Activated naive CD4-positive, alpha-beta T cell treated with anti-CD3 and anti-CD28 coated beads, Interleukin-2, amount 50 U/mL, for 24 hours (primary cell): ENCODE measurements around the gene PXN.
"Not testable (repeated sequence)": the region's sequence is repeated elsewhere in the genome, so short reads cannot be mapped to it uniquely, and the experiment has no call there.

Source experiments
- H3K27ac Mint-ChIP-seq: one replicate; pipeline ENCODE4 v1.8.0; 2021; ENCODE audit warnings: mild to moderate bottlenecking, mixed read lengths
- H3K27me3 Mint-ChIP-seq: one replicate; pipeline ENCODE4 v1.8.0; 2021; ENCODE audit warnings: mixed read lengths
- H3K36me3 Mint-ChIP-seq: one replicate; pipeline ENCODE4 v1.8.0; 2021; ENCODE audit warnings: mixed read lengths
- H3K4me1 Mint-ChIP-seq: one replicate; pipeline ENCODE4 v1.8.0; 2021; ENCODE audit warnings: mixed read lengths
- H3K4me3 Mint-ChIP-seq: one replicate; pipeline ENCODE4 v1.8.0; 2021; ENCODE audit warnings: mild to moderate bottlenecking, mixed read lengths
- H3K9me3 Mint-ChIP-seq: one replicate; pipeline ENCODE4 v1.8.0; 2021; ENCODE audit warnings: mixed read lengths

Gene PXN

GRCh38 chr12:120266180-120266870, 795 bp upstream of the PXN start:
- peaks cover 34% of the 10 kb centered on the region for H3K4me1 Mint-ChIP-seq
- no peaks in the 10 kb centered on the region for H3K9me3 Mint-ChIP-seq
- H3K27me3 Mint-ChIP-seq: no peaks in the 10 kb centered on the region
- peak overlapping the region; percentile 90 for H3K27ac Mint-ChIP-seq
- H3K4me3 Mint-ChIP-seq: peak overlapping the region; percentile 85
- H3K36me3 Mint-ChIP-seq: peaks cover 2% of the 10 kb centered on the region

DNA sequence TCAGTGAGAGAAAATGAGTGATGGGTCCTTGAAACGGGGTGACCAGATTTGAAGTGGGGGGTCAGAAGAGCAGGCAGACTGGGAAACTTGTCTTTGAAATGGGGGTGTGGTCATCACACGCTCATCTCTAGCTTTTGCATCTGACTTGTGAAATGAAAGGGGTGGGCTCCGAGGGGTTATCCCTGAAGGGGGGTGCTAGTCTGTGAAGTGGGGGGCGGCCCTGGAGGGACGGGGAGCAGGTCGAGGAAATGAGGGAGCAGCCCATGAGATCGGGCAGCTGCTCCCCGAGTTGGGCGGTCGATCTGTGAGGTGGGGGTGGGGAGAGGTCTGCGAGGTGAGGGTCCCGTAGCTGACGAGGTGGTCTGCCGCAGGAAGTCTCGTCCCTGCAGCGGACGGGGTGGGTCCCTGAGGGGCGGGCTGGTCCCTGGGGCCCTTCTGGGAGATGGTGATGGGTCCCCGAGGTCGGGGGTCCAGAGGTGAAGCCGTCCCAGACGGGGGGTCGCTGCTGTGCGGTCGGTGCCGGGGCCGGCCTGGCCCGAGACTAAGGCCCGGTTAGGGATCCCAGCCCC, 542 bp downstream of the PXN start:
- no peaks in the 10 kb centered on the region for H3K9me3 Mint-ChIP-seq
- peaks cover 3% of the 10 kb centered on the region for H3K36me3 Mint-ChIP-seq
- peak overlapping the region; percentile 93 for H3K27ac Mint-ChIP-seq
- peak overlapping the region; percentile 93 for H3K4me3 Mint-ChIP-seq
- no peaks in the 10 kb centered on the region for H3K27me3 Mint-ChIP-seq
- H3K4me1 Mint-ChIP-seq: peaks cover 47% of the 10 kb centered on the region

- Mint-ChIP-seq H3K36me3 (peaks cover 3% of the 10 kb centered on the region), H3K4me3 (peak overlapping the region; percentile 93), H3K27ac (peak overlapping the region; percentile 93), H3K4me1 (peaks cover 54% of the 10 kb centered on the region), H3K27me3 (no peaks in the 10 kb centered on the region), H3K9me3 (no peaks in the 10 kb centered on the region)
Observed at GRCh38 chr12:120264086-120264903, 1.2 kb downstream of the PXN start.

- Mint-ChIP-seq H3K4me1 (peaks cover 57% of the 10 kb centered on the region), H3K27ac (peak overlapping the region; percentile 78), H3K4me3 (peak overlapping the region; percentile 93), H3K36me3 (peaks cover 3% of the 10 kb centered on the region), H3K9me3 (no peaks in the 10 kb centered on the region), H3K27me3 (no peaks in the 10 kb centered on the region)
Observed at GRCh38 chr12:120263748-120264085, 1.8 kb downstream of the PXN start.

- Mint-ChIP-seq H3K9me3 (no peaks in the 10 kb centered on the region), H3K27ac (peak overlapping the region; percentile 81), H3K4me1 (peaks cover 64% of the 10 kb centered on the region), H3K27me3 (no peaks in the 10 kb centered on the region), H3K4me3 (peak overlapping the region; percentile 93), H3K36me3 (peaks cover 3% of the 10 kb centered on the region)
Observed at GRCh38 chr12:120262852-120263747, 2.4 kb downstream of the PXN start.

GRCh38 chr12:120261951-120262851, 3.3 kb downstream of the PXN start:
- H3K27ac Mint-ChIP-seq: peak overlapping the region; percentile 81
- peaks cover 3% of the 10 kb centered on the region for H3K36me3 Mint-ChIP-seq
- no peaks in the 10 kb centered on the region for H3K27me3 Mint-ChIP-seq
- H3K4me3 Mint-ChIP-seq: peak overlapping the region; percentile 93
- peaks cover 73% of the 10 kb centered on the region for H3K4me1 Mint-ChIP-seq
- H3K9me3 Mint-ChIP-seq: no peaks in the 10 kb centered on the region

DNA sequence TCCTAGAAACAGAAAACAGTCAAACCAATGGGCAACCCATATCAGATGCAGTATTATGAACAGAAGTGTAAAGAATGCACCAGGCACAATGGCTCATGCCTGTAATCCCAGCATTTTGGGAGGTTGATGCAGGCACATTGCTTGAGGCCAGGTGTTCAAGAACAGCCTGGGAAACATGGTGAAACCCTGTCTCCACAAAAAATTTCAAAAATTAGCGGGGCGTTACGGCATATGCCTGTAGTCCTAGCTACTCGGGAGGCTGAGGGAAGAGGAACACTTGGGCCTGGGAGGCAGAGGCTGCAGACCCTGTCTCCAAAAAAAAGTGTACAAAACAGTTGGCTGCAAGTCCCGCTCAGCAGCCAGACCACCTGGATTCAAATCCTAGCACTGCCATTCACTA, 4.9 kb downstream of the PXN start:
- peaks cover 5% of the 10 kb centered on the region for H3K36me3 Mint-ChIP-seq
- peak overlapping the region; percentile 31 for H3K4me3 Mint-ChIP-seq
- H3K27ac Mint-ChIP-seq: peak overlapping the region; percentile 76
- peaks cover 87% of the 10 kb centered on the region for H3K4me1 Mint-ChIP-seq
- H3K9me3 Mint-ChIP-seq: no peaks in the 10 kb centered on the region
- no peaks in the 10 kb centered on the region for H3K27me3 Mint-ChIP-seq

DNA sequence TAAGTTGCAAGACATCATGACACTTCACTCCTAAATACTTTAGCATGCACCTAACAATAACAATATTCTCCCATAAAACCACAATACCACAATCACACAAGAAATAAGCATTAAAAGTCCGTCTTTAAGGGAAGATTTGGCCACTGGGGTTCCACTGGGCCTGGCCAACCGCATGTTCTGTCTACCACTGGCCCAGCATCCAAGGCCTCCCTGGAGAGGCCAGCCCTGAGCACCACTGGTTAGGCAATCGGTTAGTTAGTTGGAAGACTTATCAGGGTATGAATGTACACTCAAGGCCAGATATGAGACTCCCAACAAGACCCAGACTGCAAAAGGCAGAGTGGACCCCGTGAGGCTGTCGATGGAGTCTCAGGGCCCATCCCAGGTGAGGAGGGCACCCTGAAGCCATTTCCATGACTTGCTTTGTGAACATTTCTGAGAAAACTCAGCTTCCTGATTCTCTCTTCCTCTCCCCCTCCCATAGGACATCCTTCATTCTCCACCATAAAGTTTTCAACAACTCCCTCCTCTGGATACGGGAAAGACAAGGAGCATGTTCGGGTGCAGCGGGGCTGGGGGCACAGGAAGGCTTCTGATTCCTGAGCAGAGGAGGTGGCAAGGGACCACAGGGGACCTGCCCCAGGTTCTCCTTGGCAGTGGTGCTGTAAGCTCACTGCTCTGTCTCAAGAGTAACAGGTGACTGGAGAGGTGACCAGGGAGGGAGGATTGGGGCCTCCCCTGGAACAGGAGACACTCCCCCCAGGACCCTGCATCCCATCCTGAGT, 5.9 kb downstream of the PXN start:
- peak overlapping the region; percentile 60 for H3K27ac Mint-ChIP-seq

DNA sequence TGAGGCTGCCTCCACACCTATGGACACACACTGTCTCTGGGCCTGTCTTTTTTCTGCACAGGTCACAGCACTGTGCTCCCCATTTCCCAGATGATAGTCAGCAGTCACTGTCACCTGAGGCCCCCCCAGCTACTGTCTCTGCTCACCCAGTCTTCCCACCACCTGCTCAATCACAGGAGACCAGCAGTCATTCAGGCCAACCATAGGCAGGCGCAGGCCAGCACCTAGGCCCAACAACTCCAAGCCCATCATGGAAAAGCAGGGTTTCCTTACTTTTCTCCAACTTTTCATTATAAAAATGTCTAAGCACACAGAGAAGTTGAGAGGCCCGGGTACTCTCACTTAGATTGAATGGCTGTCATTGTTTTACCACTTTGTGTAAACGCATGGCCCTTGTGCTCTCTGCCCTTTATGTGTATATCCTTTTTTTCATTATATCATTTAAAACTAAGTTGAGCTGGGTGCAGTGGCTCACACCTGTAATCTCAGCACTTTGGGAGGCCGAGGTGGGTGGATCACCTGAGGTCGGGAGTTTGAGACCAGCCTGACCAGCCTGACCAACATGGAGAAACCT, 7.1 kb downstream of the PXN start:
- Mint-ChIP-seq H3K27ac (peak overlapping the region; percentile 70), H3K4me3 (peak overlapping the region; percentile 23), H3K36me3 (peaks cover 10% of the 10 kb centered on the region), H3K4me1 (peaks cover 94% of the 10 kb centered on the region), H3K9me3 (no peaks in the 10 kb centered on the region), H3K27me3 (no peaks in the 10 kb centered on the region)

More for the DNA sequence above, 5.9 kb downstream of the PXN start:
- Mint-ChIP-seq H3K9me3 (no peaks in the 10 kb centered on the region), H3K4me1 (peaks cover 93% of the 10 kb centered on the region), H3K36me3 (peaks cover 10% of the 10 kb centered on the region), H3K4me3 (no peak overlapping the region), H3K27me3 (no peaks in the 10 kb centered on the region)

GRCh38 chr12:120257041-120257821, 8.3 kb downstream of the PXN start:
- Mint-ChIP-seq H3K27ac (peak overlapping the region; percentile 47), H3K27me3 (no peaks in the 10 kb centered on the region), H3K36me3 (peaks cover 10% of the 10 kb centered on the region), H3K9me3 (no peaks in the 10 kb centered on the region), H3K4me3 (no peak overlapping the region), H3K4me1 (peaks cover 94% of the 10 kb centered on the region)

DNA sequence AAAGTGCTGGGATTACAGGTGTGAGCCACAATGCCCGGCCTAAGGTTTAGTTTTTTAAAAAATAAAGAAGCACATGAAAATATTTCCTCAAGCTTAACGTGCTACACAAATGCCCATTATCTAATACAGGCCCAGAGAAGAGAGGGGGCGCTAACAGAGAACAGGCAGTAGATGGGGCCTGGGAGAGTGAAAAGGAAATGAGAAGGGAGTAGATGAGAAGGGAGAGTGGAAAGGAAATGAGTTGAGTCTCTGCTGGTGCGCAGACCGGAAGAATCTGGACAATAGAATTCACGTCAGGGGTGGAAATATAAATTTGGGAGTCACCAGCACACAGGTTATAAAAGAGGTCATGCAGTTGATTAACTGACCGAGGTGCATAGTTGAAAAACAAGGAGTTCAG, 10.7 kb downstream of the PXN start:
- H3K27me3 Mint-ChIP-seq: no peaks in the 10 kb centered on the region
- peaks cover 8% of the 10 kb centered on the region for H3K36me3 Mint-ChIP-seq
- H3K4me1 Mint-ChIP-seq: peaks cover 91% of the 10 kb centered on the region
- peak overlapping the region; percentile 78 for H3K27ac Mint-ChIP-seq
- H3K9me3 Mint-ChIP-seq: no peaks in the 10 kb centered on the region
- no peak overlapping the region for H3K4me3 Mint-ChIP-seq

DNA sequence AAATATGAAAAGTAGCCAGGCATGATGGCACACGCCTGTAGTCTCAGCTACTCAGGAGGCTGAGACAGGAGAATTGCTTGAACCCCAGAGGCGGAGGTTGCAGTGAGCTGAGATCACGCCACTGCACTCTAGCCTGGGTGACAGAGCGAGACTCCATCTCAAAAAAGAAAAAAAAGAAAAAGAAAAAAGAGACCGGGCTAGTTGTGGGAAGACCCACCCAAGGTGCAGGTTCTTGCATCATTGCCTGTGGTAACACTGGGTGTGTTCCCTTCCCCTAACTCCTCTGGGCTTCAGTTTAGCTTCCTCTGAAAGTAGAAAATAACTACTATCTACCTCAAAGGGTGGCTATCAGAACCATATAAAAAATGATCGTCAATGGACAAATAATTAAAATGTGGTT, 12.2 kb downstream of the PXN start:
- peaks cover 93% of the 10 kb centered on the region for H3K4me1 Mint-ChIP-seq
- H3K27me3 Mint-ChIP-seq: not testable (repeated sequence)

More for the DNA sequence above, 12.2 kb downstream of the PXN start:
- Mint-ChIP-seq H3K4me3 (peak overlapping the region; percentile 85), H3K27ac (peak overlapping the region; percentile 93), H3K36me3 (peaks cover 11% of the 10 kb centered on the region)
- not testable (repeated sequence) for H3K9me3 Mint-ChIP-seq
